Measurements from ENCODE around the gene EPHA8.

Gene EPHA8

GRCh38 chr1:22625262-22625925 lies 62.1 kb downstream of the EPHA8 start:
- no peak for DNase-seq

GRCh38 chr1:22626237-22627157 lies 63.2 kb downstream of the EPHA8 start:
- DNase-seq = no peak

GRCh38 chr1:22627331-22627730 lies 64.0 kb downstream of the EPHA8 start:
- DNase-seq = no peak

GRCh38 chr1:22628698-22629444 lies 65.6 kb downstream of the EPHA8 start:
- no peak for DNase-seq

GRCh38 chr1:22629886-22630285 lies 66.6 kb downstream of the EPHA8 start:
- no peak for DNase-seq

- peak; percentile 3 for DNase-seq
These were observed 70.6 kb downstream of the EPHA8 start for GRCh38 chr1:22633697-22634463.

- DNase-seq = no peak
These were observed 72.1 kb downstream of the EPHA8 start for GRCh38 chr1:22635436-22635835.

GRCh38 chr1:22636353-22636752 lies 73.1 kb downstream of the EPHA8 start, which contains the start of gene C1QA:
Gene C1QA (plus strand): TSS chr1:22636628. CDS start chr1:22637617, 989 bp downstream.
- no peak for DNase-seq

- no peak for DNase-seq
These were observed 73.6 kb downstream of the EPHA8 start for GRCh38 chr1:22636927-22637326.

GRCh38 chr1:22637907-22638445 lies 74.7 kb downstream of the EPHA8 start:
- no peak for DNase-seq

GRCh38 chr1:22638476-22639234 lies 75.4 kb downstream of the EPHA8 start:
- no peak for DNase-seq

GRCh38 chr1:22639286-22639685 lies 76.0 kb downstream of the EPHA8 start:
- no peak for DNase-seq

- no peak for DNase-seq
These were observed 78.0 kb downstream of the EPHA8 start for GRCh38 chr1:22641247-22641646.

GRCh38 chr1:22641906-22642636 lies 78.8 kb downstream of the EPHA8 start:
- DNase-seq = peak; percentile 61

GRCh38 chr1:22643381-22643780 lies 80.1 kb downstream of the EPHA8 start, which contains the start of gene C1QC:
Gene C1QC (plus strand): TSS chr1:22643633. CDS start chr1:22644024, 391 bp downstream.
- DNase-seq = no peak

GRCh38 chr1:22643928-22644327 lies 80.6 kb downstream of the EPHA8 start:
- no peak for DNase-seq

GRCh38 chr1:22645931-22646330 lies 82.6 kb downstream of the EPHA8 start:
- DNase-seq = no peak

GRCh38 chr1:22646384-22646783 lies 83.1 kb downstream of the EPHA8 start:
- no peak for DNase-seq

- DNase-seq = no peak
These were observed 86.9 kb downstream of the EPHA8 start for GRCh38 chr1:22650089-22650693.

Measured in CD4-positive, alpha-beta T cell treated with Interleukin-12 subunit alpha and Interleukin-12 subunit beta, for 1 hour (primary cell).